ENCODE results near the gene CPA2.
"Not testable (repeated sequence)": the region's sequence is repeated elsewhere in the genome, so short reads cannot be mapped to it uniquely, and the experiment has no call there.

Gene CPA2

GRCh38 chr7:130314305-130314704 is 47.6 kb downstream of the CPA2 start:
- no peak for DNase-seq (ENCODE audit: low read depth)

GRCh38 chr7:130319541-130319940 is 52.9 kb downstream of the CPA2 start:
- DNase-seq (ENCODE audit: low read depth), result no peak

GRCh38 chr7:130321542-130322229 is 55.0 kb downstream of the CPA2 start:
- not testable (repeated sequence) for DNase-seq (ENCODE audit: low read depth)

- DNase-seq (ENCODE audit: low read depth), result no peak
Measured at GRCh38 chr7:130322615-130323014, 56.0 kb downstream of the CPA2 start.

GRCh38 chr7:130324306-130324943 is 57.8 kb downstream of the CPA2 start:
- no peak for DNase-seq (ENCODE audit: low read depth)

GRCh38 chr7:130329681-130330080 is 63.0 kb downstream of the CPA2 start:
- no peak for DNase-seq (ENCODE audit: low read depth)

GRCh38 chr7:130332259-130333053 is 65.8 kb downstream of the CPA2 start:
- DNase-seq (ENCODE audit: low read depth), result no peak

GRCh38 chr7:130333832-130334231 is 67.2 kb downstream of the CPA2 start:
- no peak for DNase-seq (ENCODE audit: low read depth)

GRCh38 chr7:130334274-130334673 is 67.6 kb downstream of the CPA2 start:
- DNase-seq (ENCODE audit: low read depth), result no peak

GRCh38 chr7:130337410-130337971 is 70.8 kb downstream of the CPA2 start:
- no peak for DNase-seq (ENCODE audit: low read depth)

GRCh38 chr7:130338233-130338632 is 71.6 kb downstream of the CPA2 start:
- DNase-seq (ENCODE audit: low read depth), result no peak
